CMK (cell line): ENCODE data around the gene OR2T6.
"Not testable (repeated sequence)": the region's sequence is repeated elsewhere in the genome, so short reads cannot be mapped to it uniquely, and the experiment has no call there.

Source experiments
- DNase-seq: peaks from one replicate; pipeline ENCODE4 v3.0.0-alpha.2; 2010; ENCODE audit warnings: low read depth

The OR2T6 gene

GRCh38 chr1:248433811-248434415, 58.4 kb downstream of the OR2T6 start:
- DNase-seq: not testable (repeated sequence)

GRCh38 chr1:248434913-248435312, 59.4 kb downstream of the OR2T6 start:
- not testable (repeated sequence) for DNase-seq

- not testable (repeated sequence) for DNase-seq
Observed at GRCh38 chr1:248436303-248436702, 60.8 kb downstream of the OR2T6 start.

GRCh38 chr1:248438668-248439067, 63.1 kb downstream of the OR2T6 start:
- not testable (repeated sequence) for DNase-seq

GRCh38 chr1:248439283-248439682, 63.7 kb downstream of the OR2T6 start:
- DNase-seq: not testable (repeated sequence)
